Activated CD4-positive, alpha-beta T cell treated with anti-CD3 and anti-CD28 coated beads, Interleukin-2, Interleukin-4, amounts not matched to agents 100 ng/mL and 50 ng/mL, durations not matched to agents 16 hours and 8 hours (primary cell): ENCODE data around the gene EIF2S2.

Source experiments
- DNase-seq: peaks from one replicate; pipeline ENCODE4 v3.0.0-alpha.2; 2020; ENCODE audit warnings: low spot score

EIF2S2 gene

GRCh38 chr20:34088305-34089174 lies 23.5 kb downstream of the EIF2S2 start:
- DNase-seq, result no peak

GRCh38 chr20:34085544-34086040 lies 26.5 kb downstream of the EIF2S2 start:
- DNase-seq, result no peak

GRCh38 chr20:34084227-34084923 lies 27.7 kb downstream of the EIF2S2 start:
- no peak for DNase-seq

- no peak for DNase-seq
Observed at GRCh38 chr20:34083781-34084180, 28.3 kb downstream of the EIF2S2 start.

- DNase-seq, result no peak
Observed at GRCh38 chr20:34083137-34083536, 28.9 kb downstream of the EIF2S2 start.

GRCh38 chr20:34082232-34082887 lies 29.7 kb downstream of the EIF2S2 start:
- DNase-seq, result no peak

- no peak for DNase-seq
Observed at GRCh38 chr20:34079818-34080217, 32.2 kb downstream of the EIF2S2 start.

- no peak for DNase-seq
Observed at GRCh38 chr20:34078540-34078939, 33.5 kb downstream of the EIF2S2 start.

GRCh38 chr20:34076952-34077351 lies 35.1 kb downstream of the EIF2S2 start:
- DNase-seq, result no peak

GRCh38 chr20:34075647-34076046 lies 36.4 kb downstream of the EIF2S2 start:
- DNase-seq, result no peak

GRCh38 chr20:34074101-34074760 lies 37.8 kb downstream of the EIF2S2 start:
- peak; percentile 11 for DNase-seq

- DNase-seq, result no peak
Observed at GRCh38 chr20:34072778-34073177, 39.3 kb downstream of the EIF2S2 start.

GRCh38 chr20:34072076-34072475 lies 40.0 kb downstream of the EIF2S2 start:
- no peak for DNase-seq

GRCh38 chr20:34070859-34071258 lies 41.2 kb downstream of the EIF2S2 start:
- DNase-seq, result no peak

- no peak for DNase-seq
Observed at GRCh38 chr20:34070079-34070439, 42.0 kb downstream of the EIF2S2 start.

GRCh38 chr20:34069341-34070078 lies 42.5 kb downstream of the EIF2S2 start:
- peak; percentile 46 for DNase-seq

- no peak for DNase-seq
Observed at GRCh38 chr20:34068001-34068400, 44.0 kb downstream of the EIF2S2 start.

- no peak for DNase-seq
Observed at GRCh38 chr20:34066476-34067090, 45.5 kb downstream of the EIF2S2 start.

- no peak for DNase-seq
Observed at GRCh38 chr20:34065260-34065659, 46.8 kb downstream of the EIF2S2 start.

GRCh38 chr20:34064286-34064685 lies 47.8 kb downstream of the EIF2S2 start:
- DNase-seq, result no peak
